T1000 (cell line): ENCODE measurements around the gene WWTR1.

ENCODE experiments used
- DNase-seq: peaks from one replicate; lab custom pipeline; 2025; ENCODE audit warnings: mixed read lengths; lab: John Stamatoyannopoulos, UW

Gene WWTR1

GRCh38 chr3:149657926-149658743, at the start of gene WWTR1:
Gene WWTR1, minus strand, starts transcription at chr3:149658025. Its CDS starts 719 bp downstream, at chr3:149657306.
- DNase-seq, result peak; percentile 85

GRCh38 chr3:149706905-149707304, 49.1 kb upstream of the WWTR1 start:
- no peak for DNase-seq

- no peak for DNase-seq
Measured at GRCh38 chr3:149705416-149705815, 47.6 kb upstream of the WWTR1 start.

- no peak for DNase-seq
Measured at GRCh38 chr3:149703466-149703865, 45.6 kb upstream of the WWTR1 start.

GRCh38 chr3:149702691-149703441, 45.0 kb upstream of the WWTR1 start:
- no peak for DNase-seq

GRCh38 chr3:149701977-149702350, 44.1 kb upstream of the WWTR1 start:
- DNase-seq, result no peak

GRCh38 chr3:149701206-149701976, 43.6 kb upstream of the WWTR1 start:
- DNase-seq, result no peak

GRCh38 chr3:149688122-149688757, 30.4 kb upstream of the WWTR1 start:
- DNase-seq, result no peak

- DNase-seq, result no peak
Measured at GRCh38 chr3:149686996-149687395, 29.2 kb upstream of the WWTR1 start.

GRCh38 chr3:149678351-149678950, 20.6 kb upstream of the WWTR1 start:
- peak; percentile 53 for DNase-seq

GRCh38 chr3:149673393-149673792, 15.6 kb upstream of the WWTR1 start:
- no peak for DNase-seq

GRCh38 chr3:149670742-149671492, 13.1 kb upstream of the WWTR1 start:
- DNase-seq, result no peak

GRCh38 chr3:149667576-149667975, 9.8 kb upstream of the WWTR1 start:
- no peak for DNase-seq

- no peak for DNase-seq
Measured at GRCh38 chr3:149663966-149664365, 6.1 kb upstream of the WWTR1 start.

GRCh38 chr3:149662240-149662887, 4.5 kb upstream of the WWTR1 start:
- DNase-seq, result no peak

GRCh38 chr3:149660462-149660861, 2.6 kb upstream of the WWTR1 start:
- DNase-seq, result no peak

GRCh38 chr3:149658744-149659497, 1.1 kb upstream of the WWTR1 start:
- DNase-seq, result no peak

- no peak for DNase-seq
Measured at GRCh38 chr3:149657321-149657925, 402 bp downstream of the WWTR1 start.
